ENCODE data around the gene TIMMDC1. TPM values are rescaled to one million over a fixed set of nuclear protein-coding genes. Genes with fewer than 3 reads are reported as not detected.
"Not testable (repeated sequence)": the region's sequence is repeated elsewhere in the genome, so short reads cannot be mapped to it uniquely, and the experiment has no call there.

TIMMDC1 gene
- total RNA-seq, 1 donor from 2014 or later: 91.7 TPM

GRCh38 chr3:119560160-119560559 lies 61.8 kb downstream of the TIMMDC1 start:
- Histone ChIP-seq H3K36me3 (no peaks in the 10 kb centered on the region), H3K4me3 (no peak overlapping the region), H3K27ac (no peak overlapping the region), H3F3A (ENCODE audit: low read depth) (no peaks in the 10 kb centered on the region), H2AFZ (replicated peaks) (no peak overlapping the region), H3K4me1 (no peaks in the 10 kb centered on the region), H3K27me3 (no peaks in the 10 kb centered on the region), H3K4me2 (no peak overlapping the region), H3K9ac (no peak overlapping the region), H3K79me2 (ENCODE audit: low read depth) (no peaks in the 10 kb centered on the region), H3K9me3 (ENCODE audit: low read depth) (no peaks in the 10 kb centered on the region), H4K20me1 (ENCODE audit: low read depth) (no peaks in the 10 kb centered on the region)
- Mint-ChIP-seq H3K4me1 (peaks cover 3% of the 10 kb centered on the region), H3K36me3 (no peaks in the 10 kb centered on the region), H3K27ac (no peak overlapping the region), H3K4me3 (no peak overlapping the region), H3K9me3 (no peaks in the 10 kb centered on the region), H3K27me3 (ENCODE audit: insufficient read depth, low read depth) (peaks cover 4% of the 10 kb centered on the region)
- no peak for TF ChIP-seq EZH2phosphoT487 (IDR thresholded peaks at IDR 0.05)
- TF ChIP-seq CTCF (IDR thresholded peaks at IDR 0.05): no peak
- TF ChIP-seq EZH2 (IDR thresholded peaks at IDR 0.05): no peak
- no peak for DNase-seq (ENCODE audit: low spot score)

- TF ChIP-seq EZH2phosphoT487 (IDR thresholded peaks at IDR 0.05) (no peak), CTCF (IDR thresholded peaks at IDR 0.05) (no peak), EZH2 (IDR thresholded peaks at IDR 0.05) (no peak)
- H3K9me3 ChIP-seq (ENCODE audit: low read depth): no peaks in the 10 kb centered on the region
- H3K4me1 ChIP-seq: no peaks in the 10 kb centered on the region
- no peak overlapping the region for H3K27ac ChIP-seq
- no peak overlapping the region for H3K4me2 ChIP-seq
- H3K9ac ChIP-seq: no peak overlapping the region
- H3K4me3 Mint-ChIP-seq: no peak overlapping the region
- H3K36me3 Mint-ChIP-seq: no peaks in the 10 kb centered on the region
- no peaks in the 10 kb centered on the region for H4K20me1 ChIP-seq (ENCODE audit: low read depth)
- no peaks in the 10 kb centered on the region for H3K9me3 Mint-ChIP-seq
- no peak for DNase-seq (ENCODE audit: low spot score)
- H3K4me3 ChIP-seq: no peak overlapping the region
- no peaks in the 10 kb centered on the region for H3K27me3 ChIP-seq
- H3K36me3 ChIP-seq: no peaks in the 10 kb centered on the region
- no peaks in the 10 kb centered on the region for H3F3A ChIP-seq (ENCODE audit: low read depth)
- H3K27ac Mint-ChIP-seq: no peak overlapping the region
- H2AFZ ChIP-seq (replicated peaks): no peak overlapping the region
- peaks cover 6% of the 10 kb centered on the region for H3K27me3 Mint-ChIP-seq (ENCODE audit: insufficient read depth, low read depth)
- no peaks in the 10 kb centered on the region for H3K79me2 ChIP-seq (ENCODE audit: low read depth)
- H3K4me1 Mint-ChIP-seq: no peaks in the 10 kb centered on the region
These were observed 64.1 kb downstream of the TIMMDC1 start for GRCh38 chr3:119562307-119562961.

GRCh38 chr3:119563334-119563733 lies 65.0 kb downstream of the TIMMDC1 start:
- H3K79me2 ChIP-seq (ENCODE audit: low read depth); H3K36me3 Mint-ChIP-seq; H3K4me1 Mint-ChIP-seq; H3K27me3 ChIP-seq; DNase-seq (ENCODE audit: low spot score); H2AFZ ChIP-seq (replicated peaks); H3K36me3 ChIP-seq; H3K9ac ChIP-seq; H3K4me3 Mint-ChIP-seq; H3K9me3 Mint-ChIP-seq; H3K27me3 Mint-ChIP-seq (ENCODE audit: insufficient read depth, low read depth); H3F3A ChIP-seq (ENCODE audit: low read depth); H3K9me3 ChIP-seq (ENCODE audit: low read depth); H3K27ac Mint-ChIP-seq; H3K4me2 ChIP-seq; H4K20me1 ChIP-seq (ENCODE audit: low read depth); H3K4me3 ChIP-seq; H3K27ac ChIP-seq; H3K4me1 ChIP-seq: not testable (repeated sequence)

GRCh38 chr3:119569156-119569555 lies 70.8 kb downstream of the TIMMDC1 start:
- Histone ChIP-seq H3K79me2 (ENCODE audit: low read depth) (no peaks in the 10 kb centered on the region), H3K4me3 (no peak overlapping the region), H3K36me3 (no peaks in the 10 kb centered on the region), H2AFZ (replicated peaks) (no peak overlapping the region), H3K9ac (no peak overlapping the region), H3K4me1 (no peaks in the 10 kb centered on the region), H3K4me2 (no peak overlapping the region), H3K27me3 (no peaks in the 10 kb centered on the region), H4K20me1 (ENCODE audit: low read depth) (no peaks in the 10 kb centered on the region), H3F3A (ENCODE audit: low read depth) (no peaks in the 10 kb centered on the region), H3K27ac (no peak overlapping the region), H3K9me3 (ENCODE audit: low read depth) (no peaks in the 10 kb centered on the region)
- H3K27ac Mint-ChIP-seq: no peak overlapping the region
- no peak for DNase-seq (ENCODE audit: low spot score)
- H3K9me3 Mint-ChIP-seq: no peaks in the 10 kb centered on the region
- no peaks in the 10 kb centered on the region for H3K36me3 Mint-ChIP-seq
- H3K27me3 Mint-ChIP-seq (ENCODE audit: insufficient read depth, low read depth): peaks cover 3% of the 10 kb centered on the region
- TF ChIP-seq CTCF (IDR thresholded peaks at IDR 0.05) (no peak), EZH2 (IDR thresholded peaks at IDR 0.05) (no peak), EZH2phosphoT487 (IDR thresholded peaks at IDR 0.05) (no peak)
- H3K4me3 Mint-ChIP-seq: no peak overlapping the region
- H3K4me1 Mint-ChIP-seq: no peaks in the 10 kb centered on the region

All from neural progenitor cell (in vitro differentiated cells).